Activated T-cell treated with anti-CD3 and anti-CD28 coated beads, Interleukin-2, amount 50 U/mL, for 24 hours (primary cell): ENCODE measurements around the gene PSKH1.
"Not testable (repeated sequence)": the region's sequence is repeated elsewhere in the genome, so short reads cannot be mapped to it uniquely, and the experiment has no call there.

ENCODE experiments used
- DNase-seq: peaks from one replicate; pipeline ENCODE4 v3.0.0-alpha.2; 2020
- H3K27ac Mint-ChIP-seq: 2 replicates; pipeline ENCODE4 v1.8.0; 2020; ENCODE audit warnings: mild to moderate bottlenecking, mixed read lengths
- H3K27me3 Mint-ChIP-seq: 2 replicates; pipeline ENCODE4 v1.8.0; 2020; ENCODE audit warnings: mixed read lengths
- H3K36me3 Mint-ChIP-seq: 2 replicates; pipeline ENCODE4 v1.8.0; 2020; ENCODE audit warnings: low read depth, mixed read lengths
- H3K4me1 Mint-ChIP-seq: 2 replicates; pipeline ENCODE4 v1.8.0; 2020; ENCODE audit warnings: low read depth, mixed read lengths
- H3K4me3 Mint-ChIP-seq: 2 replicates; pipeline ENCODE4 v1.8.0; 2020; ENCODE audit warnings: mild to moderate bottlenecking, moderate library complexity, mixed read lengths
- H3K9me3 Mint-ChIP-seq: 2 replicates; pipeline ENCODE4 v1.8.0; 2020; ENCODE audit warnings: mixed read lengths

The PSKH1 gene

DNA sequence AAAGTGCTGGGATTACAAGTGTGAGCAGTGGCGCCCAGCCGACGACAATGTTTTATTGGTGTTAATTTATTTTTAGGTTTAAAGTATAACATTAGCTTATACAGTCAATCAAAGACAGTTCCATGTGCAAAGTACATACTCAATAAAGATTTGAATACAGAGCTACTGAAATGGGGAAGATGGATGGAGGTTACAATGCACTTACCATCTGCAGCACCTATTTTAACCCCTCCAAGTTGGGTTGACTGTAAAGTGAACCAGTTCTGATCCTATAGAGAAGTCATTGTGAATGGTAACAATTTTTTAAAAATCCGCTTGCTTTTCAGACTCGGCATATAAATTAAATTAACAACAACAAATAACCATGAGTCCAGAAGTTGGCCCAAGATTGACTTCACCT is 679 bp upstream of the PSKH1 start:
- Mint-ChIP-seq H3K27me3 (no peaks in the 10 kb centered on the region), H3K36me3 (peaks cover 9% of the 10 kb centered on the region), H3K4me1 (peaks cover 35% of the 10 kb centered on the region), H3K27ac (peak overlapping the region; percentile 88), H3K4me3 (peak overlapping the region; percentile 97), H3K9me3 (no peaks in the 10 kb centered on the region)
- DNase-seq = no peak

DNA sequence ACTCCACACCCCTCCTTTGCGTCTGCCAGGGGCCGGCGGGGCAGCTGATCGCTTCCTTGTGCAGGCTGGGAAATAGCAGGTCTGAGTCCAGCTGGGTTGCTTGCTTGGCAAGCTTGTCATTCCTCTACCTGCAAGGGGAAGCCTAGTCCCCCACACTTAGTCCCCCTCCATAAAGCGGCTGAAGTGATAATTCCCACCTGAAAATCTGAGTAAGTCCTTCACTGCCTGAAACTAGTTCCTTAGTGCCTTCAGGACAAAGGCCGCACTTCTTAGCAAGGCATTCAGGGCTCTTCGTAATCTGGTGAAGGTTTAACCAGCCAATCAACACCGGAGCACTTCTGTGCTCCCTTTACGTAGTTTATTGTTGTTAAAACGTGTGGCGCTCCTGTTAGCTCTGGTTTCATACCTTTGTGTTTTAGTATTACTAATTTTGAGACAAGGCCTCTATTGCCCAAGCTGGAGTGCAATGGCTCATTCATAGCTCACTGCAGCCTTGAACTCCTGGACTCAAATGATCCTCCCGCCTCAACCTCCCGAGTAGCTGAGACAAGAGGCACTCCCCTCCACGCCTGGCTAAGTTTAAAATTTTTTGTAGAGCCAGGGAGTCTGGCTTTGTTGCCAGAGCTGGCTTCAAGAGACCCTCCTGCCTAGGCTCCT is 817 bp downstream of the PSKH1 start:
- H3K27ac Mint-ChIP-seq = peak overlapping the region; percentile 96
- DNase-seq = no peak

DNA sequence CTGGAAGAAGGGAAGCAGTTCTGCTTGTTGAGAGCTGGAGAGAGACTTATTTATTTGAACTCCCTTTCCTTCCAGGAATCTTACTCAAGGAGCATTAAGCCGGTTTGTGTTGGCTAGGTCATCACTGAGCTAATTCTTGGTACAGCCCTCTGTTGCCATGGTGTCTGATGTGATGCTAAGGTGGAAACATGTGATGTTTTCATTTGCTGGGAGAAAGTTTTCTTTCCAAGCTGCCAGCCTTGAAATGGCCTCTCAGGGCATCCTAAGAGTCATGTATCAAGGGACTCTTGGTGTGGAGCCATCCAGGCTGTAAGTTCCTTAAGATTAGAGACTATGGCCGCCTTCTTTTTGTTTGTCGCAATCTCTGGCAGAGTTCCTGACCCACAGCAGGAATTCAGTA is 4.2 kb downstream of the PSKH1 start:
- DNase-seq = no peak
- no peaks in the 10 kb centered on the region for H3K9me3 Mint-ChIP-seq
- H3K4me1 Mint-ChIP-seq = peaks cover 49% of the 10 kb centered on the region
- H3K27me3 Mint-ChIP-seq = no peaks in the 10 kb centered on the region
- H3K36me3 Mint-ChIP-seq = peaks cover 16% of the 10 kb centered on the region
- peak overlapping the region; percentile 2 for H3K27ac Mint-ChIP-seq
- no peak overlapping the region for H3K4me3 Mint-ChIP-seq

More for the DNA sequence above, 817 bp downstream of the PSKH1 start:
- peaks cover 11% of the 10 kb centered on the region for H3K36me3 Mint-ChIP-seq
- H3K4me3 Mint-ChIP-seq = peak overlapping the region; percentile 97
- H3K4me1 Mint-ChIP-seq = peaks cover 40% of the 10 kb centered on the region
- H3K9me3 Mint-ChIP-seq = no peaks in the 10 kb centered on the region
- no peaks in the 10 kb centered on the region for H3K27me3 Mint-ChIP-seq

DNA sequence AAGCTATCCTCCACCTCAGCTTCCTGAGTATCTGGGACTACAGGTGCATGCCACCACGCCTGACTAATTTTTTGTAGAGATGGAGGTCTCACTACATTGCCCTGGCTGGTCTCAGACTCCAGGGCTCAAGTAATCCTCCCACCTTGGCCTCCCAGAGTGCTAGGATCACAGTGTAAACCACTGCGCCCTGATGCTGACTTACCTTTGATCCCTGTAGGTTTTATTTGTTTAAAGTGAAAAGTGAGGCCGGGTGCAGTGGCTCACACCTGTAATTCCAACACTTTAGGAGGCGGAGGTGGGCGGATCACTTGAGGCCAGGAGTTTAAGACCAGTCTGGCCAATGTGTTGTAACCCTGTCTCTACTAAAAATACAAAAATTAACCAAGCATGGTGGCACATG is 8.7 kb downstream of the PSKH1 start:
- Mint-ChIP-seq H3K4me3 (no peak overlapping the region), H3K36me3 (peaks cover 19% of the 10 kb centered on the region), H3K27me3 (no peaks in the 10 kb centered on the region)

DNA sequence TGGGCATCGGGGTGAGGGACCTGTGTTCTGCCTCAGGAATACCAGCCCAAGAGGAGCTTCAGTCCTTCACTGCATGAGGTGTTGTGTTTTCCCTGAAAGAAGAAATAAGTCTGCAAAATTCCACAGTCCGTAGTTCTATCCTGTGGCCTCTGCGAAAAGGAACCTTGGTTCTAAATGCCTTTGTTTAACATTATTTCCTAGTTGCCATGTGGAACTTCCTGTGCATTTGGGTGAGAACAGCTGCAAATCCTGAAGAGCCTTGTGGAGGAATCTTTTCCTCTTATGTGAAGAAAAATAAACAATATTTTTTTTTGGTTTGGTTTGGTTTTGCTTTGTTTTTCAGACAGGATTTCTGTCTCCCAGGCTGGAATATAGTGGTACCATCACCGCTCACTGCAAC is 9.8 kb downstream of the PSKH1 start:
- no peak overlapping the region for H3K4me3 Mint-ChIP-seq
- H3K27ac Mint-ChIP-seq = peak overlapping the region; percentile 45
- H3K9me3 Mint-ChIP-seq = no peaks in the 10 kb centered on the region
- no peak for DNase-seq
- no peaks in the 10 kb centered on the region for H3K27me3 Mint-ChIP-seq
- peaks cover 15% of the 10 kb centered on the region for H3K36me3 Mint-ChIP-seq
- peaks cover 16% of the 10 kb centered on the region for H3K4me1 Mint-ChIP-seq

More for the DNA sequence above, 8.7 kb downstream of the PSKH1 start:
- Mint-ChIP-seq H3K9me3 (no peaks in the 10 kb centered on the region), H3K27ac (peak overlapping the region; percentile 14), H3K4me1 (peaks cover 20% of the 10 kb centered on the region)
- DNase-seq = no peak

DNA sequence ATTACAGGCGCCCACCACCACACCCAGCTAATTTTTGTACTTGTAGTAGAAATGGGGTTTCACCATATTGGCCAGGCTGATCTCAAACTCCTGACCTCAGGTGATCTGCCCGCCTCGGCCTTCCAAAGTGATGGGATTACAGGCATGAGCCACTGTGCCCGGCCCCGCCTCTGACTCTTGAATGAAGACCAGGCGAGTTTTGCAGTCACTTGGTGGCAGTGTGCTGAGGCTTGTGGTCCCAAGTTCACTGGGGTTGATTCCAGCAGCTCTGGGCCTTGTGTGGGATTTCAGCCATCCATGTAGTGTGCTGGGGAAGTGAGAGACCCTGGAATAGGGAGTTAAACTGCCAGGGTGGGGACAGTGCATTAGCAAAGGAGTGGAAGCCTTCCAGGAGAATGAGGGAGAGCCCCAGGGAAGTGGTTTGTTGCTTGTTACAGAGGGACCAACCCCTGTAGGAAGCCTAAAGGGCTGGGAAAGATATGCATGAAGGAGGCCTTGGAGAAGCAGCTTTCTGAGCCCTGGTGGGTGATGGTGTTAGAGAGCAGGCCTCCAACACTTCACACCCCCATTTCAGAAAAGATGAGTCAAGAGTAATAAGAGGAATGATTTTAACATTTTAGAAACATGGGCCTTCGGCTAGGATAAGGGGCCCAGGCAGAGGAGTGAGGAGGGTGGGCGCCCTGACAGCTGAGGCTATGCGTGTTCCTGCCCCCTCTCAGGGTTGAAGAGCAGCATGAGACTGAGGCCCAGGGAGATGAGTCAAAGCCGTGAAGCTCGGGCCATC is 14.5 kb downstream of the PSKH1 start:
- H3K4me3 Mint-ChIP-seq = no peak overlapping the region
- H3K36me3 Mint-ChIP-seq = peaks cover 37% of the 10 kb centered on the region
- no peak for DNase-seq
- H3K9me3 Mint-ChIP-seq = no peaks in the 10 kb centered on the region
- H3K27me3 Mint-ChIP-seq = no peaks in the 10 kb centered on the region
- peaks cover 24% of the 10 kb centered on the region for H3K4me1 Mint-ChIP-seq
- peak overlapping the region; percentile 16 for H3K27ac Mint-ChIP-seq

DNA sequence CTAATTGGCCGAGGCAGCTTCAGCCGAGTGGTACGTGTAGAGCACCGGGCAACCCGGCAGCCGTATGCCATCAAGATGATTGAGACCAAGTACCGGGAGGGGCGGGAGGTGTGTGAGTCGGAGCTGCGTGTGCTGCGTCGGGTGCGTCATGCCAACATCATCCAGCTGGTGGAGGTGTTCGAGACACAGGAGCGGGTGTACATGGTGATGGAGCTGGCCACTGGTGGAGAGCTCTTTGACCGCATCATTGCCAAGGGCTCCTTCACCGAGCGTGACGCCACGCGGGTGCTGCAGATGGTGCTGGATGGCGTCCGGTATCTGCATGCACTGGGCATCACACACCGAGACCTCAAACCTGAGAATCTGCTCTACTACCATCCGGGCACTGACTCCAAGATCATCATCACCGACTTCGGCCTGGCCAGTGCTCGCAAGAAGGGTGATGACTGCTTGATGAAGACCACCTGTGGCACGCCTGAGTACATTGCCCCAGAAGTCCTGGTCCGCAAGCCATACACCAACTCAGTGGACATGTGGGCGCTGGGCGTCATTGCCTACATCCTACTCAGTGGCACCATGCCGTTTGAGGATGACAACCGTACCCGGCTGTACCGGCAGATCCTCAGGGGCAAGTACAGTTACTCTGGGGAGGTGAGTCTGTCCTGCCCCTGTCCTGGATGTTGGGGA is 16.1 kb downstream of the PSKH1 start:
- peaks cover 29% of the 10 kb centered on the region for H3K36me3 Mint-ChIP-seq
- no peak overlapping the region for H3K27ac Mint-ChIP-seq
- H3K4me1 Mint-ChIP-seq = peaks cover 24% of the 10 kb centered on the region
- no peaks in the 10 kb centered on the region for H3K27me3 Mint-ChIP-seq
- no peak overlapping the region for H3K4me3 Mint-ChIP-seq
- DNase-seq = no peak
- H3K9me3 Mint-ChIP-seq = no peaks in the 10 kb centered on the region

DNA sequence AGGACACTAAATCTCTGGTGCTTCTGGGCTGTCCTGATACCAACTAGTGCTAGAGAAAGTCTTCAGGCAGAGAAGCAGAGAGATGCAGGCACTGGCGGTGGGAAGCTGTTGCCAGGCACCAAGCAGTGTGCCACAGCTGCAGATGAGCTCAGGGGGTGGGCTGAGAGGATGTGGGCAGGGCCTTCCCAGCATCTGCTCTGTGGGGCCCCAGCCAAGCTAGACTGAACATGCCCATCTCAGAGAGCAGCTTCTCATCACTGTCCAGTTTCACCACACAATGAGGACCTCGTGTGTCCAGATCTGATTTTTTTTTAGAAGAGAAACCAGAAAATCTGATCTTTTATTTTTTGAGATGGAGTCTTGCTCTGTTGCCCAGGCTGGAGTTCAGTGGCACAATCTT is 17.1 kb downstream of the PSKH1 start:
- H3K36me3 Mint-ChIP-seq = peaks cover 29% of the 10 kb centered on the region
- H3K4me3 Mint-ChIP-seq = no peak overlapping the region
- H3K27ac Mint-ChIP-seq = peak overlapping the region; percentile 16
- H3K4me1 Mint-ChIP-seq = peaks cover 25% of the 10 kb centered on the region
- H3K9me3 Mint-ChIP-seq = no peaks in the 10 kb centered on the region
- no peak for DNase-seq
- H3K27me3 Mint-ChIP-seq = no peaks in the 10 kb centered on the region

DNA sequence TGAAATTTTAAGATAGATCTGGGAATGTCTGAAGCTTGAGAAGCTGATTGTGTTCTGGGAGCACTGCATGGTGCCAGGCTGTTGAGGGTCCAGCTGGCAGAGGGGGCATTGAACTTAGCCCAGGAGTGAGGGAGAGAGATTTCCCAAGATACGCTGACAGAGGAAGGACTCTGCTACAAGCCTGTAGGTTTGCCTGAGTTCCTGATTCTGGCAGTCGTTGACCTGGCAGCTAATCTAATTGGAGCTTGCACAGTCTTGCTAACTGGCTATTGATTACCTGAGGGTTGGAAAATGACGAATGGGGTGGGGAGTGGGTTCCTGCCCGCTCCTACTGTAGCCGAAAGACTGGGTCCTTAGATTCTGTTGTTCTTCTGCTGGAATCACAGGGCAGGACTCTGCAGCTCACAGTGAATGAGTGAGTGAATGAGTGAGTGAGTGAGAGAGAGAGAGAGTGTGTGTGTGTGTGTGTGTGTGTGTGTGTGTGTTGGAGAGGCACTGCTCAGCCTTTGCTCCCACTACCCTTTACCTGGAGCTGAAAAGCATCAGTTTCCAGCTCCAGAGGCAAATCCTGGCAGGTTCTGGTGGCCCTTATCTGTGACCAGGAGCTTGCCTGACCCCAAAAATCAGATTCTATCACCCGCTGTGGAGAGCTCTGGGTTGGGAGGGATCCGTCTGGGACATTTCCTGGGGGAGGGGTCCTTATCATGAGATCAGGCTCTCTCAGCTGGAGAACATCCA is 21.9 kb downstream of the PSKH1 start:
- DNase-seq = no peak
- no peak overlapping the region for H3K4me3 Mint-ChIP-seq
- H3K9me3 Mint-ChIP-seq = no peaks in the 10 kb centered on the region
- H3K27ac Mint-ChIP-seq = no peak overlapping the region
- no peaks in the 10 kb centered on the region for H3K27me3 Mint-ChIP-seq
- H3K4me1 Mint-ChIP-seq = peaks cover 37% of the 10 kb centered on the region
- H3K36me3 Mint-ChIP-seq = peaks cover 30% of the 10 kb centered on the region

DNA sequence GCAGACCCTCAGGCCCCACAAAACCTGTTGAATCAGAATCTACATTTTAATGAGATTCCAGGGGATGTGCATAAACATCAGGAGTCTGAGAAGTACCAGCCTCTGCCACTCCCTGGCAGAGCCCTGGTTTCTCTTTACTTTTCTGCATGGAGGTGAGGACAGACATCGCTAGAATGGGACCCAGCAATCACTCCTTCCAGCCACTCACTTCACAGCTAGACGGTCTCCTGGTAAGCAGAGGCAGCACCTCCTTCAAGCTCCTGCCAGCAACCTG is 22.4 kb downstream of the PSKH1 start:
- H3K36me3 Mint-ChIP-seq = peaks cover 25% of the 10 kb centered on the region
- H3K27ac Mint-ChIP-seq = peak overlapping the region; percentile 95
- H3K9me3 Mint-ChIP-seq, H3K27me3 Mint-ChIP-seq, H3K4me3 Mint-ChIP-seq, DNase-seq: not testable (repeated sequence)
- H3K4me1 Mint-ChIP-seq = peaks cover 32% of the 10 kb centered on the region

DNA sequence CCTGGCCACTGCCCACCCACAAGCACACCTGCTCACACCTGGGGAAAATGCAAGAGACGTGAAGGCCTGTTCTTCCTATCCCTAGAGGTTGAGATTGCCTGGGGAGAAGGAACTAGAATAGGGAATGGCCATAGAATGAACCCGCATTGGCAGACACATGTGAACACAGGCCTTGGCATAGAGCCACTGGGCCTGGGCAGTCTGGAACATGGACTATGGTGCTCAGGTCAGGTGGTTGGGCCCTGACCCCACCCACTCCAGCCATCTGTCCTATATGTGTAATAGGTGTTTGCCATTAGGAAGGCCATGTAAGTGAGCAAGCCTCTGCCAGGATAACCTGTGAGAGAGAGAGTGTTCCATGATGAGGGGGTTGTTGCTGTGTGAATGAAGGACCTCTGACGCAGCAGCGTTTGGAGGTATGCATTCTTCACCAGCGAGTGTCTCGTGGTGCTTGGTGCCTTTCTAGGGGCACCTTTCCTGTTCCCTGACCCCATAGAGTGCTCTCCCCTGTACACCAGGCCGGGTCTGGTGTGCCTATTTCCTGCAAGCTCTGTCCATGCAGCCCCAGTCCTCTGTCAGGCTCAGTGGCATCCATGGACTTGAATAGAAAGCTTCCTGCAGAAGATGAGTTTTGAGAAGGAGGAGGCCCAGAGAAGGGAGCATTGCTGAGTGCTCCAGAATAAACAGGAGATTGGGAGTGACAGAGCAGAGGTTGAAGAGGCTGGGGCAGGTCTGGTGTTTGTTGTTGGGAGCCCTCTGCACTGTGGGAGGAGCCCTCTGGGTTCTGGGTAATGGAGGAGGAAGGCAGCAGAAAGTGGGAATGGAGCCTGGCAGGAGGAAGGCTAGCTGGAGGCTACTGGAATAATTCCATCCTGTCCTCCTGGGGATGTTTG is 23.0 kb downstream of the PSKH1 start:
- H3K36me3 Mint-ChIP-seq = peaks cover 27% of the 10 kb centered on the region
- H3K9me3 Mint-ChIP-seq = no peaks in the 10 kb centered on the region
- no peaks in the 10 kb centered on the region for H3K27me3 Mint-ChIP-seq
- no peak overlapping the region for H3K4me3 Mint-ChIP-seq
- no peak for DNase-seq
- H3K4me1 Mint-ChIP-seq = peaks cover 27% of the 10 kb centered on the region
- H3K27ac Mint-ChIP-seq = peak overlapping the region; percentile 95

DNA sequence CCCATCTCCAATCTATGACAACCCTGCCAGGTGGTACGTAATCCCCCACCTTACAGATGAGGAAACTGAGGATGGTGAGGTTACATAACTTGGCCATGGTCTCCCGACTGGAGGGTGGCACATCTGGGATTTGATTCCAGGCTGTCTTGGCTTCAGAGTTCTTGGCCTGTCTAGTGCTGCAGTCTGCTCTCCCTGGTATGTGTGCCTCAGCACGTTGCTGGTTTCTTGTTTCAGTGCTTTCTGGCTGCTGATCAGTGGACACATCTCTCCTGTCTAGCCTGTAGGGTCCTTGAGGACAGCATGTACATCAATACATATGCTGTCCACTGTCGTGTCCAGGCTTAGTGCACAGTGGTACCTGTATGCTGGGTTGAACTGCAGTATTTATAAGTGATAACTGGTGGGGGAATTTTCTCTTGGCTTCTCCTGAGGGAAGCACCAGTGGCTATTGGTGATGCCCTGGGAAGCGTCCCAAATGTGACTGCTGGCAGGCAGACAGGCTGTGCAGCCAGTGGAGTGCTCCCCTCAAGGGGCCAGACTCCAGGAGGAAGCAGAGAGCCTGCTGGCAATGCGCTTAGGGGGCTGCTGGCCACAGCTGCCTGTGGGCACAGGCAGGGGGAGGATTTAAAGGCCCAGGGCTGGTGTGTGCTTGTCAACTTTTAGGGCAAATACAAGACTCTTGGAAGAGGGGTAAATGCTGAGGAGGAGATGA is 24.2 kb downstream of the PSKH1 start:
- DNase-seq = no peak
- peaks cover 37% of the 10 kb centered on the region for H3K4me1 Mint-ChIP-seq
- H3K27me3 Mint-ChIP-seq = no peaks in the 10 kb centered on the region
- peaks cover 20% of the 10 kb centered on the region for H3K36me3 Mint-ChIP-seq
- H3K9me3 Mint-ChIP-seq = no peaks in the 10 kb centered on the region
- H3K4me3 Mint-ChIP-seq = no peak overlapping the region
- H3K27ac Mint-ChIP-seq = peak overlapping the region; percentile 95

DNA sequence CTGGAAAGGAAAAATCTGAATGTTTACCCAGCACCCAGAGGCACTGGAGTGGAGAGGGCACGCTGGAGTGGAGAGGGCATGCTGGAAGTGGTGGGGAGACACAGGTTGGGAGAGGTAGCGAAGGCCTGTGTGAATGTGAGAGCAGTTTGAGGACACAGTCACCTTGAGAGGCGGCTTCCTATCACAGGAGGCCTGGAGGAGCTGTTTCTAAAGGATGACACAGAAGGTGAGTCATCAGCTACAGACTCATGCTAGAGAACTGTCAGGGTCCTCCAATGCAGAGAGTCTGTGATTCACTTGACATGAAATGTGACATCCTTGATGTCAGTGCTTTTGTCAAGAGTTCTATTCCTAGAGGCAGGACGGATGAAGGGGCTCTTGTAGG is 24.8 kb downstream of the PSKH1 start:
- Mint-ChIP-seq H3K36me3 (peaks cover 20% of the 10 kb centered on the region), H3K9me3 (no peaks in the 10 kb centered on the region), H3K4me3 (no peak overlapping the region), H3K27ac (peak overlapping the region; percentile 95), H3K4me1 (peaks cover 40% of the 10 kb centered on the region), H3K27me3 (no peaks in the 10 kb centered on the region)
- no peak for DNase-seq
